ENCODE measurements around the gene TNPO1.
"Not testable (repeated sequence)": the region's sequence is repeated elsewhere in the genome, so short reads cannot be mapped to it uniquely, and the experiment has no call there.

TNPO1 gene

DNA sequence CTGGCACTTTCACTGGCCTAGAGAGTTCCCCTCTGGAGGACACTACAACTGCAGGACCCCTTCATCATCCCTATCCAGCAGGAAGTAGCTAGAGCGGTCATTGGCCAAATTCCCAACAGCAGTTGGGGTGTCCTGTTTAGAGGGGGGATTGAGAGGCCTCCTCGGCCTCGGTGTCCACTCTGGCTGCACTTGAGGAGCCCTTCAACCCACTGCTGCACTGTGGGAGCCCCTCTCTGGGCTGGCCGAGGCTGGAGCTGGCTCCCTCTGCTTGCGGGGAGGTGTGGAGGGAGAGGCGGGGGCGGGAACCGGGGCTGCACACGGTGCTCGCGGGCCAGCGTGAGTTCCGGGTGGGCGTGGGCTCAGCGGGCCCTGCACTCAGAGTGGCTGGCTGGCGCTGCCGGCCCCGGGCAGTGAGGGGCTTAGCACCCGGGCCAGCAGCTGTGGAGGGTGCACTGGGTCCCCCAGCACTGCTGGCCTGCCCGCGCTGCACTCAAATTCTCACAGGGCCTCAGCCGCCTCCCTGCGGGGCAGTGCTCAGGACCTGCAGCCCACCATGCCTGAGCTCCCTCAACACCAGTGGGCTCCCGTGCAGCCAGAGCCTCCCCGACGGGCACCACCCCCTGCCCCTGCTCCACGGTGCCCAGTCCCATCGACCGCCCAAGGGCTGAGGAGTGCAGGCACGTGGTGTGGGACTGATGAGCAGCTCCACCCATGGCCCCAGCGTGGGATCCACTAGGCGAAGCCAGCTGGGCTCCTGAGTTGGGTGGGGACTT is 118.7 kb downstream of the TNPO1 start:
- DNase-seq (ENCODE audit: low spot score) = not testable (repeated sequence)

DNA sequence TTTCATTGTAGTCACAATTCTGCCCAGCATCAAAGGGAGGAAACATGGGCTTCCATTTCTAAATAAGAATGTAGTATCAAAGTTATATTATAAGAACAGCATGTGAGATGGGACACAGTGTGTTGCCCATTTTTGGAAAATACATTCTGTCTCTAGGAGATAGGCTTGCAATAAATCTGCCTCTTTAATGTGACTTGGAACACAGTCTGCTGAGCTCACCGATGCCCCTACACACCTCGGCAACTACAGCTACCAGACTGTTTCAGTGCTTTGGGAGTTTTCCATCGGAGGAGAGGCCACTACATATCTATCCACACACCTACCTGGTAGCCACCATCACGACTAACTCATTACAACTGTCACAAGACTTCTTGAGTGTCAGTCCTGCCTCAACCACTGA is 120.4 kb downstream of the TNPO1 start:
- DNase-seq (ENCODE audit: low spot score) = no peak

DNA sequence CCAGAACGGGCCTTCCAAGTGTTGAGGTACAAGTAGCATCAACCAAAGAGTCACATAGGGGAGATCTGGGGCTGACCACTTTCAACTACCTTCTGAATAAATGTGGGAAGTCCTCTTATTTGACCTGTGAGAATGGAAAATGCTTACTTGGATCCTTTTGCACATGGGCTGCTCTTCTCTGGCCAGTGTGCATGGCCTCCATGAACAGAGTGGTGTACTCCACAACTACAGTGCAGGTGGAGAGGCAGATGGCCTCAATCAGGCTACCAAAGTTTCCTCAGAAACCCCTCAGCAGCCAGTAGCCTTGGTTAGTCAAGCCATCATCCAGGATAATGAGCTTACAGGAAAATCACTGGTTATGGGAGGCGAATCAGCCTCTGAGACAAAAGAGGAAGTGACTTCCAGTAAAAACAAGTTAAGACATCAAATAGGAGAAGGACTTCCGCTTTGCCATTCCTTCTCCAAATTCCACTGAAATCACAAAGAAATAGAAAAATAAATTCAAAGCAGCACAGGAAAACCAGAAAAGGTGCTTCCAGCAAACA is 121.1 kb downstream of the TNPO1 start:
- no peak for DNase-seq (ENCODE audit: low spot score)

DNA sequence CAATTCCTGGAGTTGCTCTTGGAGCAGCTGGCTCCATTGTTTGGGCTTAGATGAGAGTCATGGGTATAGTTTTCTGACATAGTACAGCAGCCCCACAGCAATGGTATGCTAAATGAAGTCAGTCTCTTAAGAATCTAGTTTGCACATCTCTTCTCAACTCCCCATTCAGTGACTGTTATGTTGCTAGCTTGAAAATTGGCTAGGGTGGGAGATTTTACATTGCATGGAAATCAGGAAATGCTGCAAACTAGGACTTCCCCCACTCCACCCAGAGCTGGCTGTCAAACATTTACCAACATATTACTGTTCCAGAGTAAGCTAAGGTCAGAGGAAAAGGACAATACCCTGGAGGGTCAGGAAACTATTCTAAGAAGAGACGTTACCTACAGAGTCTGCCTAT is 121.7 kb downstream of the TNPO1 start:
- DNase-seq (ENCODE audit: low spot score) = no peak

DNA sequence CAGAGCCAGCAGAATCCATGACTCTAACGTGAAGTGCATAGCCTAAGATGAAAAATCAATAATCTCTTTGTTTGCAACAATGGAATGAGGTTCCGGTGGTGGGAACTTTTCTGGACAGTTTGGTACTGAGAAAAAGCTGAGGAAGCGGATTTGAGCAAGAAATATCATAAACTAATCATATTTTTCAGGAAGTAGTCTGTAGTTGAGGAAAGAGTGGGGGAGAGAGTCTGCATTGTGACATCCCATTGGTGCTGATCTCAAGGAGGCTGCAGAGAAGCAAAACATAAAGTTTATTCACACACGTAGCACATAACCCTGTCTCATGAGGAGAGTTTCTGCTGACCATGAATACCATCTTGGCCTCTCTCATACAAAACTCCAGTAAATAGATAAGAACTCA is 123.6 kb downstream of the TNPO1 start:
- DNase-seq (ENCODE audit: low spot score) = no peak

DNA sequence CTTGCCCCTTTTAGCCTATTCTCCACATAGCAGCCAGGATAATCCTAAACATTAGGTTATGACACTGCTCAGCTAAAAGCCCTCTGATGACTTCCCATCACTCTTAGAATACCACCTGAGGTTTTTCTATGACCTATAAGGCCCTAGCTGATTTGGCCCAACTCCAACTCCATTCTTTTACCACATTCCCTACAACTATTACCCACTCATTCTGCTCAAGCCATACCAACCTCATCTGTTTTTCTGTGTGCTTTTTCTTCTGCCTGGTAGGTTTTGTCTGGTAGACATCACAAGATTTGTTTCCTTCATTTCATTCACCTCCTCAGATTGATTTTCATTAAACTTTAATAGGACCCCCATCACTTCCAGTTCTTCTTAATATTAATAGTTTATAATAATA is 126.8 kb downstream of the TNPO1 start:
- DNase-seq (ENCODE audit: low spot score) = no peak

DNA sequence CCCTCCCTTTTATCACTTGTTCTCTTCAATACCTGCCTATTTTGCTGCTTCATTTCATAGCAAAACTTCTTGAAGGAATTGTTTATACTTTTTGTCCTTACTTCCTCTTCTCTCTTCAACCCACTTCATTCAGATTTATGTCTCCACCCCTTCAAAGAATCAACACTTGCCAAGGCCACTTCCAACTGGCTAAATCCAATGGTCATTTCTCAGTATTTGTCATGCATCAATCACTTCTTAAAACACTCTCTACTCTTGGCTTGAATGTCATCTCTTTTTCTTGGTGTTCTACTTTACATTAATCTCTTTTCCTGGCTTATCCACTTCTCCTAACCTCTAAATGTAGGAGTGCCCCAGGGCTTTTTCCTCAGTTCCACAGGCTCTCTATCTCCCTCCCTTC is 131.0 kb downstream of the TNPO1 start:
- DNase-seq (ENCODE audit: low spot score) = no peak

DNA sequence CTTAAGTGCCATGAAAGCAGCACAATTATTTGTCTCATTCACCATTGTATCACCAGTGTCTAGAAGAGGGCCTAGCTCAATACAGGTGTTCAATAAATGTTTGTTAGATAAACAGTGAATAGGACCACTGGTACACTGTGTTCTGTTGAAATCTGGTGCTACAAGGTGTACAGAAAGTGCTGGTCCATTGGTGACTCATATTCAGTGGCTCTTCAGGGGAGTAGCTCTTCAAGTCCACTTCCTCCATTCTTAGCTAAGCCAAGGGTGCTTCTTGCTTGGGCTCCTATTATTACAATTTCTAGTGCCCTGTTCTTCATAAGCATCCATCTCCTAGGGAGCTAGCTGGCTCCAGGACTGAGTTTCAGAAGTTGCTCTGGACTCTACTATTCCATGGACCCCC is 133.0 kb downstream of the TNPO1 start:
- DNase-seq (ENCODE audit: low spot score) = no peak

DNA sequence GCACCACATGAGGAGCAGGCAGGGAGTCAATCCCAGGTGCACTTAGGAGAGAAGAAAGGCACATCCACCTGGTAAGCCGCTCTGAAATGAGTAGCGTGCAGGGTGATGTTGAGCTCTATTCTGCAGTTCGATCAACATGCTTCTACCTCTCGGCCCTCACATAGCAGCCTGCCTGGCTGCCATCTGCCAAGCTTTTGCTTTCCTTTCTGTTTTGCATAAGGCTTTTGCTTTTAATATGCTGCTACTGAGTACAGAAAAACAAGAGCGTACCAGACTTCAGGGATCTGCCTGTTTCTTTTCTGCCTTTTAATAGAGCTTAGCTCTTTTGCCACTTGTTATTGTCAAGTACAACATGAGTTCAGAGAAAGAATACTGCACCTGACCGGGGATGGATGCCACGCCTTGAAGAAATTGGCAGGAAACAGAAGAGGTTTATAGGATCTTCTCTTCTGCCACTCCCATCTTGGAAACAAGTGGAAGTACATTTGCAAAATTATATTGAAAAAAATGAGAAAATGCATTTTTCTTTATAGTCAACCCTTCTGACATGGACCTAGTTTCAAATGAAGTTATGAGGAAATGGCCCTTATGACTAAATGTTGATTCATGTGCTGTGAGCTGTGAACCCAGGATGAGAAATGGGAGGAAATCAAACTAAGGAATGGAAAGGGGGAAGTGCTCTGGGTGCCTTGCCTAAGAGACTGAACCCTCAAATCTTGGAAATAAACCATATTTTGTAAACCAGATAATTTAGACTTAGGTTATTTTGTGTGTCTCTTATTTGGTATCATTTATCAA is 135.4 kb downstream of the TNPO1 start:
- DNase-seq (ENCODE audit: low spot score) = no peak

DNA sequence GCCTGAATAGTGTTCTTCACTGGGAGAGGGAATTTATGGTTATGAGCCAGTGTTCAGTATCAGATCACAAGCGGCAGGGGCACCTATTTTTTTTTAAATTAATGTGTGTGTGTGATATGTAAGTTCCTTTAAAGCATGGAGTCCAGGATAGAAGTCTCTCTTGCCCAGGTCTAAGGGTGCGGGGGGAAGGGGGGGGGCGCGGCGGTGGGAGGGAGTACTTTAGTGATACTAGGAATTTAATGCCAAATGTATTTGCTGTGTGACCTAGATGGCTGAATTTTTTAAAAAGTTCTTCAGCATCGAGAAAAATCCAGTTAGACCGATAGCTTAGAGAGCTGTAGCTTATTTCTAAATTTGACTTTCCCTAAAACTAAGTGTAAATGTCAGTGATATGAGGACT is 137.9 kb downstream of the TNPO1 start:
- DNase-seq (ENCODE audit: low spot score) = no peak

DNA sequence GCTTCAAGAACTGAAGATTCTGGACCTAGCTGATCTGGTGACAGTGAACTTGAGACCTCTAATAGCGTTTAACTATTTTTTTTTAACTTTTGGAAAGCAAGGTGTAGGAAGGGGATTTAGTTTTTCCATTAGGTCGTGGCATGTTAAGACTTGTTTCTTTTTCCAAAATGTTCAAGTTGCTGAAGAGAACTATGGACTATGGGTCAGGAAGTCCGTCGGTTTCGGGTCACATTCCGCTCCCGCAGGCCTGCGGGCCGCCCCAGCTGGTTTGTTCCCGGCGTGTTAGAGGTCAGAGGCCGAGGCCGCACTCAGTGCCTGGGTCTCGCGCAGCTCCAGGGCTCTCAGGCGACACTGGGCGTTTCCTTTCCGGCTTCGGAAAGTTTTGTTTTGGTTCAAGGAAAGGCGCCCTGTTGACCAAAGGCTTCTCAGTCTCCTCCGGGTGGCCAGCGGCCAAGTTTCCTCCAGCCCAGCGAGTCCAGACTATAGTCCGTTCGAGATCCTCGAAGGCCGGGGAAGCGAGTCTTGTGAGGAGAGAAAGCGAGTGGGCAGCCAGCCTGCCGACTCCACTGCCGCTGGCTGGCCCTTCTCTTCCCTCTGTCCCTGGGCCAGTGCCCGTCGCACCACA is 138.8 kb downstream of the TNPO1 start:
- DNase-seq (ENCODE audit: low spot score) = no peak

DNA sequence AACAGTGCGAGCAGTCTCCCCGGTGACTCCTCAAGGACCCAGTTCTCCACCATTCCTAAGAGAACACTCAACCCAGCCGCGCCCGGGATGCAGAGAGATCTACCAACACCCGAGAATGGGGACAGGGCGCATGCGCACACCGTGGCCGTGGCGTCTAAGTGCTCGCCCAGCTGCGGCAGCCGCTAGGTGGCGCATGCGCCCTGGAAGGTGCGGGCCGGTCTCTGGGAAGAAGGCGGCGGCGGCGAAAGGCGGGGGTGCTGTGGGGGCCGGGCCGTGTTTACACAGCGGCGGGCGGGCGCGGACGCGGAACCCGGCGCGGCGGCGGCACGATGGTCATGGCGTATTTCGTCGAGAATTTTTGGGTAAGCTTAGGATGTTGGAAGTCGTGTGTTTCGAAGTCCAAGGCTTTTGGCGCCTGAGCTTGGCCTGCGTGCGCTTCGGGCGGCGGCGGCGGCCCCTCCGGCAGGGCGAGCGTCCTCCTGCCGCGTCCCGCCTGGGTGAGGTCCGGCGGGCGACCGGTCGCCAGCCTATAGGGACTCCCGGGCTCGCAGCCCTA is 139.4 kb downstream of the TNPO1 start, which contains the start of gene FCHO2:
FCHO2 (plus strand) TSS at position 274 of the 556 bp plus-strand sequence; CDS start at position 330, 56 bp downstream.
- peak; percentile 99 for DNase-seq (ENCODE audit: low spot score)

DNA sequence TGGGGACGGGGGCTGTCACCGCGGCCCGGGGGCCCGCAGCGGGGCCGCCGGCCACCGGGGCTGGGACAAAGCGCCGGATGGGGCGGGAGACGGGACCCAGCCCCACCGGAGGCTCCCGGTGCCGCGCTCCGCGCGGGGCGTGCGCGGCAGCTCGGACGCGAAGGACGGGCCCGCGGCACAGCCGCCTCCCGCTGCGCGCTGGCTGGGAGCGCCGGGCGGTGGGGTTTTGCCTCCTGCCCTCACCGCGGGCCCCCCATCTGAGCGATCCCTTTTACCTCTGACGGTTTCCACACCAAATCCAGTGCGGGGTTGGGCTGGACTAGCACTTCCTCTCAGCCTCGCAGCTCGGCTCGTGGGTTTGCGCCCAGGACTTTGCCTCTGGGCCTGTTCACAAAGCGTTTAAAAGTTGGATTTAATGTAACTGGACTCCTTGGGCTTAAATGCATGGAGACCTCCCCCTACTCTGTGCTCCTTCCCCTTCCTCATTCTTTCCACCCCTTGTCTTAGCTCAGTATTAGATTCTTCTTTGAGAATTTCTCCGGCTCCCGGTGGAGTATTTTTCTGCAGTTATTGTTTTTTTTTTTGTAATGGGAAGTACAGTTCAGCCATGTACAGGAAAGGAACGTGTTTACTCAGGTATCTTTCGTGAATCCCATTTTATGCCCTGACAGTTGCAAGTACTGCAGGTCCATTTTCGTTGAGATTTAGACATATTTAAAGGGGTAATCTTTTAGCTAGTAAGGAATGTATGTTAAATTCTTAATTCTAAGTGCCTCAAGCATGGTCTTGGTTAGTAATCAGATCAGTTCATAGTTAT is 140.1 kb downstream of the TNPO1 start:
- peak; percentile 78 for DNase-seq (ENCODE audit: low spot score)

DNA sequence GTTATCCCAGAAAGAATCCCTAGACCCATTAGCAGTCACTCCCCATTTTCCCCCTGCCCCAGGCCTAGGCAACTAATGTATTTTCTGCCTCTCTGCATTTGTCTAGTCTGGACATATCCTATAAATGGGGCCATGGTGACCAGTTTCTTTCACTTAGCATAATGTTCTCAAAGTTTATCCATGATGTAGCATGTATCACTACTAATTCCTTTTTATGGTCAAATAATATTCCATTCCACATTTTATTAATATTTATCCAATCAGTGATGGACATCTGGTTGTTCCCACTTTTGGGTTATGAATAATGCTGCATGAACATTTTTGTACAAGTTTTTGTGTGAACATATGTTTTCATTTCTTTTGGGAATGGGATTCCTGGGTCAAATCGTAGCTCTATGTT is 140.9 kb downstream of the TNPO1 start:
- DNase-seq (ENCODE audit: low spot score) = no peak

DNA sequence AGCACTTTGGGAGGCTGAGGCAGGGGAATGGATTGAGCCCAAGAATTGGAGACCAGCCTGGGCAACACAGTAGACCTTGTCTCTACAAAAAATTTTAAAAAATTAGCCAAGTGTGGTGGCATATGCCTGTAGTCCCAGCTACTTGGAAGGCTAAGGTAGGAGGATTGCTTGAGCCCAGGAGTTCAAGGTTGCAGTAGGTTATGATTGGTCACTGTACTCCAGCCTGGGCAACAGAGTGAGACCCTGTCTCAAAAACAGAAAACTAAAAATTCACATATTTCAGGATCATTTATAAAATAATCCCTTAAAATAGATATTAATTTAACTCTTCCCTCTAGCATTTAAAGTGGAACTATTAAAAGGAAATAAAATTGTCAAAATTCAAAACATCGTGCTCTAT is 142.8 kb downstream of the TNPO1 start:
- DNase-seq (ENCODE audit: low spot score) = no peak

Data from left forelimb (tissue), 1 donor.